H1 (cell line): ENCODE measurements around the gene NOS3. TPM values are rescaled to one million over a fixed set of nuclear protein-coding genes. Genes with fewer than 3 reads are reported as not detected.

Source experiments
- BCL11A ChIP-seq, 2 experiments: IDR thresholded peaks; one replicate each; pipeline ENCODE4 v1.6.1; 2011; ENCODE audit warnings: low read depth in 2 of 2, low read length in 2 of 2, mild to moderate bottlenecking in 2 of 2
- CBX8 ChIP-seq: fragments of 300-800, 300-1000 bp; sonication (generic); IDR thresholded peaks from 2 replicates; pipeline ENCODE4 v1.7.1; 2016; ENCODE audit warnings: low read depth, low read length, borderline replicate concordance
- CEBPB ChIP-seq: IDR thresholded peaks from 2 replicates; pipeline ENCODE4 v1.6.1; 2012; ENCODE audit warnings: low read depth, low read length
- GABPA ChIP-seq: IDR thresholded peaks from 2 replicates; pipeline ENCODE4 v1.6.1; 2011; ENCODE audit warnings: mild to moderate bottlenecking, low read length, moderate library complexity, borderline replicate concordance; ENCODE audit not compliant: insufficient read depth
- GTF2F1 ChIP-seq: IDR thresholded peaks from 2 replicates; pipeline ENCODE4 v1.6.1; 2012; ENCODE audit warnings: low read depth, low read length, improper control_type of control experiment, borderline replicate concordance
- RAD21 ChIP-seq, 2 experiments: IDR thresholded peaks in 1 of 2; conservative IDR thresholded peaks in 1 of 2; 2 replicates each; pipeline ENCODE4 v1.6.1; 2011; ENCODE audit warnings: low read depth in 2 of 2, low read length in 2 of 2, improper control_type of control experiment in 1 of 2, inconsistent platforms in 1 of 2, mild to moderate bottlenecking in 1 of 2, moderate library complexity in 1 of 2
- RNF2 ChIP-seq: fragments of 200-900, 300-1000 bp; sonication (generic); IDR thresholded peaks from 2 replicates; pipeline ENCODE4 v1.7.1; 2016; ENCODE audit warnings: borderline replicate concordance, low read depth, mild to moderate bottlenecking, antibody characterized with exemption, low read length; ENCODE audit not compliant: poor library complexity, severe bottlenecking; ENCODE audit errors: missing control alignments
- SP1 ChIP-seq: IDR thresholded peaks from 2 replicates; pipeline ENCODE4 v1.6.1; 2011; ENCODE audit warnings: low read depth, low read length
- SP2 ChIP-seq: IDR thresholded peaks from 2 replicates; pipeline ENCODE4 v1.6.1; 2012; ENCODE audit warnings: mild to moderate bottlenecking, low read length, inconsistent platforms
- polyA plus RNA-seq, 7 experiments: library from polyadenylated mRNA; depleted of rRNA in 3 of 7; stranded (reverse) in 5 of 7; unstranded in 2 of 7; fragments of >200 nt in 5 of 7; fragments of 200-250 nt in 2 of 7; gene quantifications; 1 replicate in 5 of 7; 2 replicates in 1 of 7; 4 replicates in 1 of 7; pipeline versions ENCODE4 v1.2.1 to v1.2.3, GENCODE V29; 2011 to 2013; ENCODE audit warnings: missing spikeins in 2 of 7, mixed read lengths in 2 of 7
- total RNA-seq: library from RNA; stranded (reverse); fragmentation: NEBNext Ultra II Directional; extraction: Animal tissue kit (Norgen Biotek cat#: 25700); gene quantifications from 2 replicates; pipeline ENCODE4 v1.2.1, GENCODE V29; 2021
- TF ChIP-seq, protein P1 (sequence below): fragments of 300-600 bp; sonication (generic); IDR thresholded peaks from 2 replicates; pipeline ENCODE4 v1.7.1; 2012; ENCODE audit warnings: low read length, moderate library complexity, mild to moderate bottlenecking, inconsistent platforms; ENCODE audit not compliant: insufficient replicate concordance
- TF ChIP-seq, protein P2 (sequence below): IDR thresholded peaks from 2 replicates; pipeline ENCODE4 v1.6.1; 2011; ENCODE audit warnings: low read depth, mild to moderate bottlenecking, low read length; ENCODE audit not compliant: insufficient read depth

NOS3 gene
- total and polyA plus RNA-seq, 2 of the 8 experiments (the other 6 are each of a cell fraction or from before 2014, with no cell fraction given): 4.4 to 16.2 TPM

DNA sequence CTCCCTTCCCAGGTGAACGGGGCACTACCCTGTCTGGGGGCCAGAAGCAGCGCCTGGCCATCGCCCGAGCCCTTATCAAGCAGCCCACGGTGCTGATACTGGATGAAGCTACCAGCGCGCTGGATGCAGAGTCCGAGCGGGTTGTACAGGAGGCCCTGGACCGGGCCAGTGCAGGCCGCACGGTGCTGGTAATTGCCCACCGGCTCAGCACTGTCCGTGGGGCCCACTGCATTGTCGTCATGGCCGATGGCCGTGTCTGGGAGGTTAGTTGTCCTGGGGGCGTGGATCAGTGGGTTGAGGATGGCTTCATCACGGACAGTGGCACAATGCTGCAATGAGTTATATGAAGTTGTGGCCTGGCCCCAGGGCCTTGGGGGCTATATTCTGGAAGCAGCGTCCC is 53.1 kb downstream of the NOS3 start (continued):
- TF ChIP-seq, protein P1, sequence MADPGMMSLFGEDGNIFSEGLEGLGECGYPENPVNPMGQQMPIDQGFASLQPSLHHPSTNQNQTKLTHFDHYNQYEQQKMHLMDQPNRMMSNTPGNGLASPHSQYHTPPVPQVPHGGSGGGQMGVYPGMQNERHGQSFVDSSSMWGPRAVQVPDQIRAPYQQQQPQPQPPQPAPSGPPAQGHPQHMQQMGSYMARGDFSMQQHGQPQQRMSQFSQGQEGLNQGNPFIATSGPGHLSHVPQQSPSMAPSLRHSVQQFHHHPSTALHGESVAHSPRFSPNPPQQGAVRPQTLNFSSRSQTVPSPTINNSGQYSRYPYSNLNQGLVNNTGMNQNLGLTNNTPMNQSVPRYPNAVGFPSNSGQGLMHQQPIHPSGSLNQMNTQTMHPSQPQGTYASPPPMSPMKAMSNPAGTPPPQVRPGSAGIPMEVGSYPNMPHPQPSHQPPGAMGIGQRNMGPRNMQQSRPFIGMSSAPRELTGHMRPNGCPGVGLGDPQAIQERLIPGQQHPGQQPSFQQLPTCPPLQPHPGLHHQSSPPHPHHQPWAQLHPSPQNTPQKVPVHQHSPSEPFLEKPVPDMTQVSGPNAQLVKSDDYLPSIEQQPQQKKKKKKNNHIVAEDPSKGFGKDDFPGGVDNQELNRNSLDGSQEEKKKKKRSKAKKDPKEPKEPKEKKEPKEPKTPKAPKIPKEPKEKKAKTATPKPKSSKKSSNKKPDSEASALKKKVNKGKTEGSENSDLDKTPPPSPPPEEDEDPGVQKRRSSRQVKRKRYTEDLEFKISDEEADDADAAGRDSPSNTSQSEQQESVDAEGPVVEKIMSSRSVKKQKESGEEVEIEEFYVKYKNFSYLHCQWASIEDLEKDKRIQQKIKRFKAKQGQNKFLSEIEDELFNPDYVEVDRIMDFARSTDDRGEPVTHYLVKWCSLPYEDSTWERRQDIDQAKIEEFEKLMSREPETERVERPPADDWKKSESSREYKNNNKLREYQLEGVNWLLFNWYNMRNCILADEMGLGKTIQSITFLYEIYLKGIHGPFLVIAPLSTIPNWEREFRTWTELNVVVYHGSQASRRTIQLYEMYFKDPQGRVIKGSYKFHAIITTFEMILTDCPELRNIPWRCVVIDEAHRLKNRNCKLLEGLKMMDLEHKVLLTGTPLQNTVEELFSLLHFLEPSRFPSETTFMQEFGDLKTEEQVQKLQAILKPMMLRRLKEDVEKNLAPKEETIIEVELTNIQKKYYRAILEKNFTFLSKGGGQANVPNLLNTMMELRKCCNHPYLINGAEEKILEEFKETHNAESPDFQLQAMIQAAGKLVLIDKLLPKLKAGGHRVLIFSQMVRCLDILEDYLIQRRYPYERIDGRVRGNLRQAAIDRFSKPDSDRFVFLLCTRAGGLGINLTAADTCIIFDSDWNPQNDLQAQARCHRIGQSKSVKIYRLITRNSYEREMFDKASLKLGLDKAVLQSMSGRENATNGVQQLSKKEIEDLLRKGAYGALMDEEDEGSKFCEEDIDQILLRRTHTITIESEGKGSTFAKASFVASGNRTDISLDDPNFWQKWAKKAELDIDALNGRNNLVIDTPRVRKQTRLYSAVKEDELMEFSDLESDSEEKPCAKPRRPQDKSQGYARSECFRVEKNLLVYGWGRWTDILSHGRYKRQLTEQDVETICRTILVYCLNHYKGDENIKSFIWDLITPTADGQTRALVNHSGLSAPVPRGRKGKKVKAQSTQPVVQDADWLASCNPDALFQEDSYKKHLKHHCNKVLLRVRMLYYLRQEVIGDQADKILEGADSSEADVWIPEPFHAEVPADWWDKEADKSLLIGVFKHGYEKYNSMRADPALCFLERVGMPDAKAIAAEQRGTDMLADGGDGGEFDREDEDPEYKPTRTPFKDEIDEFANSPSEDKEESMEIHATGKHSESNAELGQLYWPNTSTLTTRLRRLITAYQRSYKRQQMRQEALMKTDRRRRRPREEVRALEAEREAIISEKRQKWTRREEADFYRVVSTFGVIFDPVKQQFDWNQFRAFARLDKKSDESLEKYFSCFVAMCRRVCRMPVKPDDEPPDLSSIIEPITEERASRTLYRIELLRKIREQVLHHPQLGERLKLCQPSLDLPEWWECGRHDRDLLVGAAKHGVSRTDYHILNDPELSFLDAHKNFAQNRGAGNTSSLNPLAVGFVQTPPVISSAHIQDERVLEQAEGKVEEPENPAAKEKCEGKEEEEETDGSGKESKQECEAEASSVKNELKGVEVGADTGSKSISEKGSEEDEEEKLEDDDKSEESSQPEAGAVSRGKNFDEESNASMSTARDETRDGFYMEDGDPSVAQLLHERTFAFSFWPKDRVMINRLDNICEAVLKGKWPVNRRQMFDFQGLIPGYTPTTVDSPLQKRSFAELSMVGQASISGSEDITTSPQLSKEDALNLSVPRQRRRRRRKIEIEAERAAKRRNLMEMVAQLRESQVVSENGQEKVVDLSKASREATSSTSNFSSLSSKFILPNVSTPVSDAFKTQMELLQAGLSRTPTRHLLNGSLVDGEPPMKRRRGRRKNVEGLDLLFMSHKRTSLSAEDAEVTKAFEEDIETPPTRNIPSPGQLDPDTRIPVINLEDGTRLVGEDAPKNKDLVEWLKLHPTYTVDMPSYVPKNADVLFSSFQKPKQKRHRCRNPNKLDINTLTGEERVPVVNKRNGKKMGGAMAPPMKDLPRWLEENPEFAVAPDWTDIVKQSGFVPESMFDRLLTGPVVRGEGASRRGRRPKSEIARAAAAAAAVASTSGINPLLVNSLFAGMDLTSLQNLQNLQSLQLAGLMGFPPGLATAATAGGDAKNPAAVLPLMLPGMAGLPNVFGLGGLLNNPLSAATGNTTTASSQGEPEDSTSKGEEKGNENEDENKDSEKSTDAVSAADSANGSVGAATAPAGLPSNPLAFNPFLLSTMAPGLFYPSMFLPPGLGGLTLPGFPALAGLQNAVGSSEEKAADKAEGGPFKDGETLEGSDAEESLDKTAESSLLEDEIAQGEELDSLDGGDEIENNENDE: no peak
- TF ChIP-seq RNF2 (no peak), GTF2F1 (no peak), BCL11A (IDR thresholded peaks at IDR 0.05; ENCODE audit: low read depth in 2 of 2, low read length in 2 of 2) (no peak), RAD21 (IDR thresholded peaks at IDR 0.05 in 1 of 2, conservative IDR thresholded peaks at IDR 0.05 in 1 of 2; ENCODE audit: low read depth in 2 of 2, low read length in 2 of 2) (no peak), SP2 (no peak), SP1 (no peak), GABPA (no peak), CEBPB (no peak), CBX8 (no peak)
- TF ChIP-seq, protein P2, sequence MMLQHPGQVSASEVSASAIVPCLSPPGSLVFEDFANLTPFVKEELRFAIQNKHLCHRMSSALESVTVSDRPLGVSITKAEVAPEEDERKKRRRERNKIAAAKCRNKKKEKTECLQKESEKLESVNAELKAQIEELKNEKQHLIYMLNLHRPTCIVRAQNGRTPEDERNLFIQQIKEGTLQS: no peak
- TF ChIP-seq, all 59 proteins: peak for 0
